RKO (cell line): Measurements from ENCODE around the gene DIP2C.
"Not testable (repeated sequence)": the region's sequence is repeated elsewhere in the genome, so short reads cannot be mapped to it uniquely, and the experiment has no call there.

Source experiments
- DNase-seq: peaks from one replicate; pipeline ENCODE4 v3.0.0-alpha.2; 2016; ENCODE audit warnings: low spot score

The DIP2C gene

DNA sequence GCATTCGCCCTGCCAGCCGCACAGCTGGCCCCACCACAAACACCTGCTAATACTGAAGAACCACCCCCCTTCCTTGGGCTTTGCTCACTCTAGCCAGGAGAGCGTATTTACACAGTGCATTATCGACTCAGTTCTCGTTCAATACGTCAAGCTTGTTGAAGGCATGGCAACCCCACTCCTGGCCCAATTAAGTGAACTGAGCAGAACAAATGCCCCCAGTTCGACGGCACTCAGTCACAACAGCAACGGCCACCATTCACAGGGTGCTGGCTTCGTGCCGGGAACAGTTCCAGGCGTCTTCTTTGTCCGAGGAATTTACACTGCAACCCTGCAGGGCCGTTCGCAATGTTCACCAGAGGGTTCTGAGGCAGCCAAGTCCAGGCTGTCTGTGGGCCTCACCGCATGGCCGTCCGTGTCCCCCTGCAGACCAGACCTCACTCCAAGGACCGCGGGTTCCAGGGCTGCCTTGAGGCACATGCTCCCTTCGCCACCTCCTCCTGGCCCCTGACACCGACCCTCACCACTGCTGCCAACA, 175.3 kb downstream of the DIP2C start:
- no peak for DNase-seq

- DNase-seq, result no peak
Measured at GRCh38 chr10:513393-513792, 176.1 kb downstream of the DIP2C start.

- DNase-seq, result not testable (repeated sequence)
Measured at GRCh38 chr10:512661-513060, 176.8 kb downstream of the DIP2C start.

- DNase-seq, result no peak
Measured at GRCh38 chr10:511849-512191, 177.6 kb downstream of the DIP2C start.

DNA sequence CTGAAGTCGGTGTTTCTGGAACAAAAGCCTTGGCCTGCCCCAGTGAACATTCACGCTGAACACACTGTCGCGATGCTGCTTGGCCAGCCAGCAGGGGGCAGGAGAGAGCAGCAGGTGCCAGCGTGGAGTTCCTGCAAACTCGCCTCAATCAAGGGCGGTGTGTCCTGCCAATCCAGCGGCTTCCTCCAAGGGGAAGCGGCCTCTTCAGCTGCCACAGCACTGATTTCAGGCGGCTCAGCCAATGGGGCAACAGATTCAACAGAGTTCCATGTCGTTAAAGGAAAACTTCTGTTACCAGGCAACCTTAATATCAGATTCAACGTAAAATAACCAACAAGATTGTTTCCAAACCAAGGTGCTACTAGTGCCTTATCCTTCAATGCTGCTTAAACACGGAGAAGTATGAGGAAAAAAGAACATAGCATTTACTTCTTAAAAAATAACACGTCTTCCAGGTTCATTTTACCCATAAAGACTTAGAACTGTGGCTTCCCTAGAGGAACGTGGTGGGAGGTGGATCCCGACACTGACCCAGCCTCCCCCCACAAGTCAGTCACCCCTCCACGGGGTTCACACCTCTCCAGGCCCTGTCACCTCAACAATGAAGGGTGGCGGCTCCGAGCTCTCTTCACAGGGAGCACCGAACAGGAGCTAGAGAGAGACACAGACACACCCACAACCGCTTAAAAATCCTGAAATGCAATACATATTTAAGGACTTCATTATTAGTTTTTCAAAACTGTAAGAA, 178.2 kb downstream of the DIP2C start:
- peak; percentile 81 for DNase-seq

DNA sequence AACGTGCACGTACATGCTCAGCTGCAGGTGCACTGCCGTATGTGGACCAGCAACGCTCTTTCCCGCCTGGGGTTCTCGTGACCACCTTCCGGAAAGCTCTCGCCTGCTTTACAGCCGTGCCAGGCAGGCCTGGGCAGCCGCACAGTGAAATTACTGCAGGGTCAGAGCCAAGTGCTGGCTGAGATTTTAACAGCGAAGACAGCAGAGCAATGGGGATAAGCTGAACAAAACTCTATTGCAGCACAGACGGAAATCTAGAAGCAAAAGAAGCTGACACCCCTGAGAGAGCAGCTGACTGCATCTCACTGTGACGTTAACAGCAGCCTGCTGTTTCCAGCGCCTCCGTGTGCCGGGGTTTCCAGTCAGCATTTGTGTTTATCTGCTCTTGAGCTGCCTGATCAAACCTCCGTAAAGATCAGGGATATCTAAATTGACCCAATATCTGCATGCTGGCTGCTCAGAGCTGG, 179.0 kb downstream of the DIP2C start:
- DNase-seq, result no peak

DNA sequence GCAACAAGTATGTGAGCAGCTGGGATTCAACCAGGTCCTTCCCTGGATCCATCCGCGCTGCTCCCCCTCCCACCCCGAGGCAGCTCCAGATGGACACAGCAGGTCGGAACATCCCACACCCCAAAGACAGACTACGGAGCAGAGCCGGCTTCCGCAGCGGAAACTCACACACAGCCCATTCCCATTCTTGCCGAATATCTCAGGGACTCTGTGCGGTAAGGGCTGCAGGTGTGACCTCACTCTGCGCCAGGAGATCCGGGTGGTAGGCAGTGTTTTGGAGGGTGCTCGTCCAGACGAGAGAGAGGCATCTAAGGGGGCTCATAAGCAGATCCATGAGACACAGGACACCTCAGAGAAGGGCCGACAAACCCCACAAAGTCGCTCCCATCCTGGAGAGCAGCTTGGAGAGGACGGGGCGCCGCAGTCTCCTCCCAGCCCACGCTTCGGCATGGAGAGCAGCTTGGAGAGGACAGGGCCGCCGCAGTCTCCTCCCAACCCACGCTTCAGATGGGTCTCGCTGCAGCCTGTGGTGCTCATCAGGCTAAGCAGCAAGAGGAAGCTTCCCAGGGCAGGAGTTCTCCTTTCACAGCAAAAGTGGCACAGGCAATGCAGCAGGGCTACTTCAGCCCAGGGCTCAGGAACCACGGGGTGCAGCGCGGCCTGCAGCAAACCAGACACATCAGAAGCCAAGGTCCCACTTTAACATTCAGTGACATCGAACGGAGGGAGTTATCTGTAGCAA, 179.9 kb downstream of the DIP2C start:
- no peak for DNase-seq

DNA sequence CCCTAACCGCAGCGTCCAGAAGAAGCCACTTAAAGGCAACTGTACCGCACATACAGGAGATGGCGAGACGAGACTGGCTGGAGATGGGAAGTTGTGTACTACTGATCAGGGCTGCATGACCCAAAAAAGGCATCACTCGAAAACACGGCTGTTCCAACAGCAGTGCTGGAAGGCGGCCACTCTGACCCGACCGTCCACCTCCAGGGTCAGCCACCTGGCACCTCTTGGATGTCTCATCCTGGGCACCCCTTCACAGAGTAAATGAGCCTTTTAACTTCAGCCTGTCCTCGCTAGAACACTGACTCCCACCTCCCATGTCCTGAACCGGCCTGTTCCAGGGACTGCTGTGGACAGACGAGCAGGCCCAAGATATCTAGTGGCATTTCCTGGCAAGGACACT, 180.7 kb downstream of the DIP2C start:
- no peak for DNase-seq

DNA sequence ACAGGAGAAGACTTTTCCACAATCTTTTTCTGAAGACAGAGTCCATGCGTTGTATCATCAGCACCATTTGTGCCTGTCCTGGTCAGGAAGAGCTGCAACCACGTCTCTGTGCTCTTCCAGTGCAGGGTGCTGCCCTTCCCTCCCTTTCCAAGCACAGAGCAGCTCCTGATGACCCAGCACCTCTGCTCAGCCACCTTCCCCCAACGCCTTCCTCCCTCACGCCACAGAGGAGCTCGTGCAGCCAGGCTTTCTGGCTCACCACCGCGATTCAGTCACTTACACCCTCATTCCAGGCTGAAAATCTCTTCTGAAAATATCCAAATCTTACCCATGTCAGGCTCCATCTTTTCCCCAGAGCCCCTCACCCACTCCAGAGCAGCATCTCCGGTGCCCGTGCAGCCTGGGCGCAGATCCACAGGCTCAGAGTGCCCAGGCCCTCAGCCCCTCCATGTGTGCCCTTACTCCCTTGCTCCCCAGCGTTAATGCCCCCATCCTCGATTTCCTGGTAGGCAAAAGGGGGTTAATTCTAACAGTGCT, 181.5 kb downstream of the DIP2C start:
- no peak for DNase-seq

DNA sequence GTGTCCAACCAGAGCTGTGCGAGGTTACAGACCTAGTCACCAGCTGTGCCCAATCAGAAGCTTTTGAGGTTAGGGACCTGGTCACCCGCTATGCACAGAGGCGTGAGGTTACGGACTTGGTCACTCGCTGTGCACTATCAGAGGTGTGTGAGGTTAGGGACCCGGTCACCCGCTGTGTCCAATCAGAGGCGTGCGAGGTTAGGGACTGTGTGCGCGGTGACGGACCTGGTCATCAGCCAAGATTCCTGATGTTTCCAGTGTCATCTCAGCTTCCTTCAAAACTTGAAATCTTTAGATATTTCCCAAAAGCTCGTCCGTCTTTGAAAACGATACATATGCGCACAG, 182.1 kb downstream of the DIP2C start:
- no peak for DNase-seq

DNA sequence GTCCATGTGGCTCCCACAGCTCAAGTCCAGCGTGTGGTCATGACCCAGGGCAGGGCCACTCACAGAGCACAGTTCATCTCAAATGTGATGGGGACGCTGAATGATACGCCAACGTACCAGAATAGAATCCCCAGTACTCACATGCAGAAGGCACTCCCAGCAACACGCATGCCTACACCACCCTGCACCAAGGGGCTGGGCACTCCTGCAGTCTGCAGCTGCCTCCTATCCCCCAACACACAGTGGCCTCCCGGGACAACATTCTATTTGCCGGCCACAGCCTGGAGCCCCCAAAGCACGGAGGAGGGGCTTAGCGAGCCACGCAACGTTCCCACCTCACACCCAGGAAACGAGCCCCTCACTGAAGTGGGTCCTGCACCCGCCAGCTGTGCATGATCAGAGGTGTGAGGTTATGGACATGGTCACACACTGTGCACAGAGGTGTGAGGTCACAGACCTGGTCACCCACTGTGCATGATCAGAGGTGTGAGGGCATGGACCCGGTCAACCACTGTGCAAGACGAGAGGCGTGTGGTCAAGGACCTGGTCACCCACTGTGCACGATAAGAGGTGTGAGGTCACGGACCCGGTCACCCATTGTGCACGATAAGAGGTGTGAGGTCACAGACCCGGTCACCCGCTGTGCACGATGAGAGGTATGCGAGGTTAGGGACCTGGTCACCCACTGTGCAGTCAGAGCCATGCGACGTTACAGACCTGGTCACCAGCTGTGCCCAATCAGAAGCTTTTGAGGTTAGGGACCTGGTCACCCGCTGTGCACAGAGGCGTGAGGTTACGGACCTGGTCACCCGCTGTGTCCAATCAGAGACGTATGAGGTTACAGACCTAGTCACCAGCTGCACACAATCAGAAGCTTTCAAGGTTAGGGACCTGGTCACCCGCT, 182.8 kb downstream of the DIP2C start:
- no peak for DNase-seq

GRCh38 chr10:505419-505818, 184.0 kb downstream of the DIP2C start:
- DNase-seq, result no peak

GRCh38 chr10:504806-505205, 184.7 kb downstream of the DIP2C start:
- DNase-seq, result no peak

DNA sequence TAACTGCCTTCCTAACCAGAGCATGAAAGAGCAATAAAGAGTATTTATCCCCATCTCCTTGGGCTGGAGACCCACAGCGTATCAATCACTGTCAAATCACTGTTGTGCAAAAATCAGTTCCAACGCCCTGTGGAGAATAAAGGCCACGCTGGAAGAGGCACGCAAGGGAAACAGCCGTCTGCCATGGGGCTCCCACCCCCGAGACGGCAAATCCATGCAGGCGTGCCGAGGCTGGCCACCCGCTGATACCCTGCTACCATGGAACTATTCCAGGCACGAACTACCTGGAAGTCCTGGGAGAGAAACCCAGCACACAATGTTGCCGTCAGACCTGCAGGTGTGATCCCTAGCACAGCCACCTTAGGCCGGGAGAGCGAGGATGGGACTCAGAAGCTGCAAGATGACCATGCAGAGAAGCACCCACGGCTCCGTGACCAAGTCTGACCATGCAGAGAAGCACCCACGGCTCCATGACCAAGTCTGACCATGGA, 185.3 kb downstream of the DIP2C start:
- no peak for DNase-seq

- no peak for DNase-seq
Measured at GRCh38 chr10:501596-501995, 187.9 kb downstream of the DIP2C start.

- DNase-seq, result no peak
Measured at GRCh38 chr10:500876-501275, 188.6 kb downstream of the DIP2C start.

GRCh38 chr10:499991-500390, 189.5 kb downstream of the DIP2C start:
- DNase-seq, result no peak

- DNase-seq, result no peak
Measured at GRCh38 chr10:498760-499435, 190.6 kb downstream of the DIP2C start.

DNA sequence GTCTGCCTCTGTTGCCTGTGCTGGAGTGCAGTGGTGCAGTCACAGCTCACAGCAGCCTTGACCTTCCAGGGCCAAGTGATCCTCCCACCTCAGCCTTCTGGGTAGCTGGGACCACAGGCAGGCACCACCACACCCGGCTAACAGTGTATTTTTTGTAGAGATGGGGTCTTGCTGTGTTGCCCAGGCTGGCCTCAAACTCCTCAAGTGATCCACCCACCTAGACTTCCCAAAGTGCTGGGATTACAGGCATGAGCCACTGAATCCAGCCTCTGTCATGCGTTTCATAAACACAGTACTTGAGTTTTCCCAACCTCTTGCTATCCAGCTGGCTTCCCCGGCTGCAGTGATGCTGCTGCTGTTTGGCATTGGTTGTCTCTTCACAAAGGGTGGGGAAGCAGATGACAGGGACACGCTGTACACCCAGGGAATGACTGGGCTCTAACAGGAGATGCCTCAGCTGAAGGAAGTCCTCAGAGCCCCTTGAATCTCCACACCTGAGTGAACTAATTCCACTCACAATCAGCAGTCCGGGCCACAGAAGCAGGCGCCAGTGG, 191.5 kb downstream of the DIP2C start:
- no peak for DNase-seq

DNA sequence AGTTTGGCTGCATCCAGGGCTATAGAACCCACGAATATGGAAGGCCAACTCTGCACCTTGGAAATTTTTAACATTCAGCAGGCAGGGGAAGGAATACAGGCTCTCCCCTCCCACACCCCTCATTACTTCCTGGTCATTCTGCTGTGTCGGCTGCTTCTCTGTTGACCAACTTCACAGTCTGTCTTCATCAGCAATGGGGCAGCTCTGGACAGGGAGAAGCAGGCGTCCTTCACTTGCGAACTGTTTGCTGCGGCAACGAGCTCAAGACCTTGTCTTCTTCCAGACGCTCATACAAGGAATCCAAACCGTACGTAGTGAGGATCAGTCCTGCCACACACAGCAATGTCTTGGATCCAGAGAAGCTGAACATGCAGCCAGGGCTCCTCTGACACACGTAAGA, 192.2 kb downstream of the DIP2C start:
- no peak for DNase-seq

GRCh38 chr10:494556-494955, 194.9 kb downstream of the DIP2C start:
- DNase-seq, result no peak
